ENCODE measurements around the gene GORASP2. TPM values are rescaled to one million over a fixed set of nuclear protein-coding genes. Genes with fewer than 3 reads are reported as not detected.

GORASP2 gene
- total RNA-seq, 1 experiment from 2014 or later: 97.7 TPM

DNA sequence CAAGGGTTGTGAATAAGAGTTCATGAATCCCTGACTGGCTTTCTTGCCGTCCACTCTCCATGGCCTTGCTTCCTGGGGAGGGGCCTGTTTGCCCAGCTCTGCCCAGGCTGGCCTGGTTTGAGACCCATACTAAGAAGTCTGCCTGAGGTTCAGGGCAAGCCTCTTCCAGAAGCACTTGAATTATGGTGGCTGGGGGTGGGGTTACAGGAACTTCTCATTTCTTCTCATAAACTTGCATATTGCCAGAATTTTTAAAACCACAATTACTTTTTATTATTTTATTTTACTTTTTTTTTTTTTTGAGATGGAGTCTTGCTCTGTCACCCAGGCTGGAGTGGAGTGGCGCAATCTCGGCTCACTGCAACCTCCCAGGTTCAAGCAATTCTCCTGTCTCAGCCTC, 42.0 kb downstream of the GORASP2 start:
- Histone ChIP-seq H3K9me3 (ENCODE audit: control insufficient read depth, low read depth, low read length) (no peaks in the 10 kb centered on the region), H4K91ac (ENCODE audit: insufficient read length, low read depth, low read length) (no peak overlapping the region), H3K4me2 (ENCODE audit: insufficient read depth, insufficient read length, low read length) (no peak overlapping the region), H2BK20ac (ENCODE audit: low read depth, low read length, poor library complexity, severe bottlenecking) (no peak overlapping the region), H3K79me1 (ENCODE audit: insufficient read depth, low read depth, low read length, poor library complexity, severe bottlenecking) (no peaks in the 10 kb centered on the region), H2BK5ac (ENCODE audit: insufficient read length, low read length) (no peak overlapping the region), H2AK5ac (ENCODE audit: insufficient read length, low read length) (no peak overlapping the region), H3K18ac (ENCODE audit: insufficient read length, low read depth, low read length) (no peak overlapping the region), H3K23ac (ENCODE audit: insufficient read length, low read depth, low read length) (no peak overlapping the region), H3K4ac (ENCODE audit: low read depth, low read length) (no peak overlapping the region), H3K79me2 (ENCODE audit: insufficient read depth, low read length) (no peaks in the 10 kb centered on the region), H3K9ac (ENCODE audit: extremely low read depth, insufficient read length, low read length) (no peak overlapping the region), H3K4me1 (ENCODE audit: insufficient read depth, low read length) (no peaks in the 10 kb centered on the region; the same call in 1 of the 2 replicates), H3K56ac (ENCODE audit: insufficient read length, low read depth, low read length) (no peak overlapping the region), H3K27ac (ENCODE audit: insufficient read length, low read depth, low read length) (no peak overlapping the region), H4K5ac (ENCODE audit: insufficient read length, low read depth, low read length) (no peak overlapping the region), H3K14ac (ENCODE audit: insufficient read depth, low read length) (no peak overlapping the region), H3K23me2 (ENCODE audit: insufficient read length, low read depth, low read length, poor library complexity, severe bottlenecking) (no peaks in the 10 kb centered on the region), H3T11ph (ENCODE audit: low read length) (no peak overlapping the region), H3K27me3 (ENCODE audit: insufficient read depth, low read length) (no peaks in the 10 kb centered on the region), H2BK120ac (ENCODE audit: low read depth, low read length, poor library complexity, severe bottlenecking) (no peak overlapping the region), H4K20me1 (ENCODE audit: control insufficient read depth, insufficient read depth, insufficient read length) (no peaks in the 10 kb centered on the region), H4K8ac (replicated peaks; ENCODE audit: insufficient read length, low read depth, low read length) (no peak overlapping the region), H2AFZ (ENCODE audit: low read length) (no peak overlapping the region), H2BK15ac (ENCODE audit: low read depth, low read length) (no peak overlapping the region), H2BK12ac (ENCODE audit: insufficient read length, low read depth, low read length) (no peak overlapping the region)
- no peak for DNase-seq
- no peak overlapping the region for H3K27ac Mint-ChIP-seq
- peaks cover 3% of the 10 kb centered on the region for H3K27me3 Mint-ChIP-seq (ENCODE audit: low read depth)
- H3K36me3 Mint-ChIP-seq (ENCODE audit: insufficient read depth in 1 of 3, low read depth in 3 of 3): peaks cover 18 to 24% (median 21%) of the 10 kb centered on the region in 3 experiments
- no CpG with 5 or more reads among the region's 3 CpGs for WGBS (ENCODE audit: extremely low coverage, insufficient read length, low lambda C conversion rate)
- TF ChIP-seq, protein P1, sequence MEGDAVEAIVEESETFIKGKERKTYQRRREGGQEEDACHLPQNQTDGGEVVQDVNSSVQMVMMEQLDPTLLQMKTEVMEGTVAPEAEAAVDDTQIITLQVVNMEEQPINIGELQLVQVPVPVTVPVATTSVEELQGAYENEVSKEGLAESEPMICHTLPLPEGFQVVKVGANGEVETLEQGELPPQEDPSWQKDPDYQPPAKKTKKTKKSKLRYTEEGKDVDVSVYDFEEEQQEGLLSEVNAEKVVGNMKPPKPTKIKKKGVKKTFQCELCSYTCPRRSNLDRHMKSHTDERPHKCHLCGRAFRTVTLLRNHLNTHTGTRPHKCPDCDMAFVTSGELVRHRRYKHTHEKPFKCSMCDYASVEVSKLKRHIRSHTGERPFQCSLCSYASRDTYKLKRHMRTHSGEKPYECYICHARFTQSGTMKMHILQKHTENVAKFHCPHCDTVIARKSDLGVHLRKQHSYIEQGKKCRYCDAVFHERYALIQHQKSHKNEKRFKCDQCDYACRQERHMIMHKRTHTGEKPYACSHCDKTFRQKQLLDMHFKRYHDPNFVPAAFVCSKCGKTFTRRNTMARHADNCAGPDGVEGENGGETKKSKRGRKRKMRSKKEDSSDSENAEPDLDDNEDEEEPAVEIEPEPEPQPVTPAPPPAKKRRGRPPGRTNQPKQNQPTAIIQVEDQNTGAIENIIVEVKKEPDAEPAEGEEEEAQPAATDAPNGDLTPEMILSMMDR (conservative IDR thresholded peaks at IDR 0.05): no peak
- no peaks in the 10 kb centered on the region for H3K9me3 Mint-ChIP-seq
- peaks cover 32 to 41% of the 10 kb centered on the region in 2 experiments for H3K4me1 Mint-ChIP-seq
- no peak overlapping the region for H3K4me3 Mint-ChIP-seq

Measured in H9 (cell line).